HCT116 (cell line): Measurements from ENCODE around the gene CPNE4. TPM values are rescaled to one million over a fixed set of nuclear protein-coding genes. Genes with fewer than 3 reads are reported as not detected.

ENCODE experiments used
- ATAC-seq: fragments of 200-7000 bp; cut with Tn5 transposase; 2 replicates; pipeline ENCODE4 v1.9.1; 2020; ENCODE audit warnings: mild to moderate bottlenecking, moderate library complexity
- BruUV-seq: library from RNA; stranded (reverse); fragments of 400-500 nt; replicated peaks from 2 replicates; lab custom pipeline; 2021; lab: Mats Ljungman, UMichigan
- CTCF ChIA-PET: fragments of 300-600 bp; sonication (Branson Sonifier 250); formaldehyde crosslinking; loops from one replicate; lab custom pipeline; 2021; ENCODE audit warnings: antibody characterized with exemption; lab: Charles Lee
- POLR2A ChIA-PET: fragments of 300-600, 350-600 bp; sonication (Branson Sonifier 250); formaldehyde crosslinking; loops from one replicate; lab custom pipeline; 2021; ENCODE audit warnings: antibody characterized with exemption; lab: Charles Lee
- RAD21 ChIA-PET, 2 experiments: fragments of 300-600 bp; sonication (Branson Sonifier 250); formaldehyde crosslinking; loops; one replicate each; lab custom pipeline; 2023; ENCODE audit warnings: low total read pairs in 2 of 2; ENCODE audit not compliant: uncharacterized antibody in 2 of 2, unreplicated experiment in 2 of 2, low non-redundant PET in 1 of 2; lab: Charles Lee
- DNase-seq: peaks from one replicate; pipeline ENCODE4 v3.0.0-alpha.2; 2010; ENCODE audit warnings: low read depth, low spot score
- H2AFZ ChIP-seq: fragments of 200-600 bp; shearing (Covaris generic), sonication (generic); 2 replicates; pipeline ENCODE4 v1.6.1; 2017; ENCODE audit warnings: low read depth, mixed run types, mixed read lengths, antibody characterized with exemption, low read length; ENCODE audit not compliant: poor library complexity, severe bottlenecking
- H3K27ac ChIP-seq: 2 replicates; pipeline ENCODE4 v1.5.1; 2012; ENCODE audit warnings: low read depth, low read length
- H3K27me3 ChIP-seq: fragments of 200-600 bp; sonication (generic); 2 replicates; pipeline ENCODE4 v1.6.1; 2016; ENCODE audit warnings: mixed run types, low read length, mixed read lengths; ENCODE audit not compliant: insufficient read depth
- H3K36me3 ChIP-seq, 2 experiments: fragments of 200-500 bp in 1 of 2; fragments of 200-600 bp in 1 of 2; sonication (Bioruptor generic) in 1 of 2; sonication (generic) in 1 of 2; 2 replicates each; pipeline versions ENCODE4 v1.5.1 to v1.6.1; 2014 to 2016; ENCODE audit warnings: low read length in 2 of 2, inconsistent platforms in 1 of 2, mixed read lengths in 1 of 2, mixed run types in 1 of 2; ENCODE audit not compliant: insufficient read depth in 2 of 2, control insufficient read depth in 1 of 2
- H3K4me1 ChIP-seq, 2 experiments: fragments of 200-600 bp in 1 of 2; sonication (generic) in 1 of 2; 2 replicates each; pipeline versions ENCODE4 v1.5.1 to v1.6.1; 2012 to 2017; ENCODE audit warnings: low read length in 2 of 2, inconsistent platforms in 1 of 2, mild to moderate bottlenecking in 1 of 2, mixed read lengths in 1 of 2, mixed run types in 1 of 2, moderate library complexity in 1 of 2; ENCODE audit not compliant: insufficient read depth in 2 of 2, control insufficient read depth in 1 of 2
- H3K4me2 ChIP-seq: fragments of 200-600 bp; sonication (generic); 2 replicates; pipeline ENCODE4 v1.6.1; 2017; ENCODE audit warnings: mixed run types, low read length, mixed read lengths
- H3K4me3 ChIP-seq, 2 experiments: fragments of 200-600 bp in 1 of 2; sonication (generic) in 1 of 2; replicated peaks in 1 of 2; 2 replicates each; pipeline ENCODE4 v1.5.1; 2011 to 2016; ENCODE audit warnings: low read length in 2 of 2, control low read depth in 1 of 2, low read depth in 1 of 2, mild to moderate bottlenecking in 1 of 2, mixed read lengths in 1 of 2, mixed run types in 1 of 2
- H3K79me2 ChIP-seq: fragments of 200-600 bp; sonication (generic); 2 replicates; pipeline ENCODE4 v1.6.1; 2017; ENCODE audit warnings: mild to moderate bottlenecking, mixed run types, low read length, moderate library complexity, mixed read lengths; ENCODE audit not compliant: insufficient read depth
- H3K9ac ChIP-seq: fragments of 200-600 bp; sonication (generic); 2 replicates; pipeline ENCODE4 v1.6.1; 2016; ENCODE audit warnings: low read length, mixed read lengths
- H3K9me2 ChIP-seq: fragments of 200-600 bp; sonication (generic), shearing (Covaris generic); 2 replicates; pipeline ENCODE4 v1.6.1; 2017; ENCODE audit warnings: mixed run types, mild to moderate bottlenecking, moderate library complexity; ENCODE audit not compliant: insufficient read depth
- H3K9me3 ChIP-seq, 2 experiments: fragments of 200-500 bp in 1 of 2; fragments of 200-600 bp in 1 of 2; sonication (Bioruptor generic) in 1 of 2; sonication (generic) in 1 of 2; 2 replicates each; pipeline ENCODE4 v1.6.1; 2014 to 2017; ENCODE audit warnings: low read length in 2 of 2, mixed read lengths in 2 of 2, inconsistent platforms in 1 of 2, low read depth in 1 of 2, mild to moderate bottlenecking in 1 of 2, mixed run types in 1 of 2, moderate library complexity in 1 of 2; ENCODE audit not compliant: control insufficient read depth in 1 of 2, insufficient read depth in 1 of 2
- H4K20me1 ChIP-seq: fragments of 200-600 bp; sonication (generic), shearing (Covaris generic); 2 replicates; pipeline ENCODE4 v1.6.1; 2017; ENCODE audit warnings: mixed run types, mild to moderate bottlenecking, moderate library complexity; ENCODE audit not compliant: insufficient read depth
- CBX3 ChIP-seq: IDR thresholded peaks from 2 replicates; pipeline ENCODE4 v1.6.1; 2012; ENCODE audit warnings: low read depth
- CEBPB ChIP-seq: IDR thresholded peaks from 2 replicates; pipeline ENCODE4 v1.6.1; 2012; ENCODE audit warnings: low read depth
- EGR1 ChIP-seq: IDR thresholded peaks from 2 replicates; pipeline ENCODE4 v1.6.1; 2012; ENCODE audit warnings: low read depth
- EZH2 ChIP-seq: fragments of 200-600 bp; sonication (generic); IDR thresholded peaks from 2 replicates; pipeline ENCODE4 v1.6.1; 2017; ENCODE audit warnings: antibody characterized with exemption, mixed run types
- FOSL1 ChIP-seq: IDR thresholded peaks from 2 replicates; pipeline ENCODE4 v1.6.1; 2012; ENCODE audit warnings: low read depth
- JUND ChIP-seq: IDR thresholded peaks from 2 replicates; pipeline ENCODE4 v1.6.1; 2012
- MAX ChIP-seq: IDR thresholded peaks from 2 replicates; pipeline ENCODE4 v1.6.1; 2012
- POLR2AphosphoS5 ChIP-seq: IDR thresholded peaks from 2 replicates; pipeline ENCODE4 v1.6.1; 2011; ENCODE audit warnings: mild to moderate bottlenecking, low read depth, low read length, moderate library complexity
- REST ChIP-seq: IDR thresholded peaks from 2 replicates; pipeline ENCODE4 v1.6.1; 2012; ENCODE audit warnings: low read depth
- SRF ChIP-seq: IDR thresholded peaks from 2 replicates; pipeline ENCODE4 v1.6.1; 2012; ENCODE audit warnings: low read depth
- YY1 ChIP-seq: IDR thresholded peaks from 2 replicates; pipeline ENCODE4 v1.6.1; 2011; ENCODE audit warnings: low read length, low read depth, moderate library complexity, mild to moderate bottlenecking; ENCODE audit not compliant: insufficient replicate concordance; ENCODE audit errors: extremely low read depth
- ZBTB33 ChIP-seq: IDR thresholded peaks from 2 replicates; pipeline ENCODE4 v1.6.1; 2011; ENCODE audit warnings: mild to moderate bottlenecking, low read length, moderate library complexity; ENCODE audit not compliant: insufficient replicate concordance; ENCODE audit errors: extremely low read depth
- ZFX ChIP-seq: fragments of 450-650 bp; IDR thresholded peaks from 2 replicates; pipeline ENCODE4 v1.6.1; 2017
- ZNF274 ChIP-seq: fragments of 200-500 bp; sonication (Bioruptor generic); IDR thresholded peaks from 2 replicates; pipeline ENCODE4 v1.6.1; 2014; ENCODE audit warnings: mild to moderate bottlenecking, low read depth, low read length, inconsistent platforms
- intact Hi-C: fragments of 100-400 bp; cut with micrococcal nuclease; formaldehyde crosslinking; loops from 2 replicates; pipeline ENCODE4 v1.10.0; 2022
- total RNA-seq: library from RNA; stranded (reverse); gene quantifications from one replicate; pipeline ENCODE4 v1.2.1, GENCODE V29; 2021; ENCODE audit not compliant: unreplicated experiment
- TF ChIP-seq, protein P1 (sequence below), 3 experiments: fragments of 200-600 bp in 1 of 3; sonication (generic) in 1 of 3; IDR thresholded peaks in 2 of 3; conservative IDR thresholded peaks in 1 of 3; 2 replicates each; pipeline ENCODE4 v1.5.1; 2012 to 2017; ENCODE audit warnings: low read depth in 2 of 3, low read length in 2 of 3, antibody characterized with exemption in 1 of 3, borderline replicate concordance in 1 of 3, control low read depth in 1 of 3, mild to moderate bottlenecking in 1 of 3, mixed read lengths in 1 of 3, mixed run types in 1 of 3, moderate library complexity in 1 of 3; ENCODE audit not compliant: insufficient read depth in 1 of 3
- TF ChIP-seq, protein P2 (sequence below): IDR thresholded peaks from 2 replicates; pipeline ENCODE4 v1.6.1; 2012

Gene CPNE4
- total RNA-seq, 1 experiment from 2014 or later = not detected

DNA sequence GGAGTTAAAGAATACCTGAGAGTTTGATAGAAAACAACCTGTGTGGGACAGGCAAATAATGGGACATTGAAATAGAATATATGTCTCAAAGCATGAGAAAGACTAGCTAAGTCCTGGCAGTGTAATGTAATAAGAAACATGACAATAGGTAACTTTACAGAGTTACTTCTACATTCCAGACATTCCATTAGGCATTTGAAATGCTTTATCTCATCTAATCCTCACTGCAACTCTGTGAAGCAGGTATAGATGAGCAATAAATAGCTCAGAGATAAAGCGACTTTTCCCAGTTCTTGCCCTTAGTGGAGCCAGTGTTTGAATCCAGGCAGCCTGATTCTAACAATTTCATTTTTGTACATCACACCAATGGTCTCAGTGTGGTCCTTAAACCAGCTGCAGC lies 76.8 kb downstream of the CPNE4 start:
- POLR2A ChIA-PET = no interaction called here
- intact Hi-C loops = no loop called here
- H3K9ac ChIP-seq = no peak overlapping the region

More for the DNA sequence above, 76.8 kb downstream of the CPNE4 start:
- Histone ChIP-seq H3K4me2 (no peak overlapping the region), H3K27ac (no peak overlapping the region), H3K4me3 (no peak overlapping the region), H3K4me1 (no peaks in the 10 kb centered on the region), H4K20me1 (no peaks in the 10 kb centered on the region), H3K9me2 (no peaks in the 10 kb centered on the region), H3K9me3 (no peaks in the 10 kb centered on the region), H3K36me3 (no peaks in the 10 kb centered on the region), H3K27me3 (peaks cover 10% of the 10 kb centered on the region; the same call in 1 of the 2 replicates), H2AFZ (no peak overlapping the region), H3K79me2 (no peaks in the 10 kb centered on the region)
- ChIA-PET RAD21 (no interaction called here), CTCF (no interaction called here)
- TF ChIP-seq ZBTB33 (no peak), POLR2AphosphoS5 (no peak), EGR1 (no peak), FOSL1 (no peak), CBX3 (no peak), ZFX (no peak), REST (no peak), CEBPB (no peak), YY1 (no peak), SRF (no peak), MAX (no peak), JUND (no peak), ZNF274 (no peak), EZH2 (no peak)
- TF ChIP-seq, protein P1, sequence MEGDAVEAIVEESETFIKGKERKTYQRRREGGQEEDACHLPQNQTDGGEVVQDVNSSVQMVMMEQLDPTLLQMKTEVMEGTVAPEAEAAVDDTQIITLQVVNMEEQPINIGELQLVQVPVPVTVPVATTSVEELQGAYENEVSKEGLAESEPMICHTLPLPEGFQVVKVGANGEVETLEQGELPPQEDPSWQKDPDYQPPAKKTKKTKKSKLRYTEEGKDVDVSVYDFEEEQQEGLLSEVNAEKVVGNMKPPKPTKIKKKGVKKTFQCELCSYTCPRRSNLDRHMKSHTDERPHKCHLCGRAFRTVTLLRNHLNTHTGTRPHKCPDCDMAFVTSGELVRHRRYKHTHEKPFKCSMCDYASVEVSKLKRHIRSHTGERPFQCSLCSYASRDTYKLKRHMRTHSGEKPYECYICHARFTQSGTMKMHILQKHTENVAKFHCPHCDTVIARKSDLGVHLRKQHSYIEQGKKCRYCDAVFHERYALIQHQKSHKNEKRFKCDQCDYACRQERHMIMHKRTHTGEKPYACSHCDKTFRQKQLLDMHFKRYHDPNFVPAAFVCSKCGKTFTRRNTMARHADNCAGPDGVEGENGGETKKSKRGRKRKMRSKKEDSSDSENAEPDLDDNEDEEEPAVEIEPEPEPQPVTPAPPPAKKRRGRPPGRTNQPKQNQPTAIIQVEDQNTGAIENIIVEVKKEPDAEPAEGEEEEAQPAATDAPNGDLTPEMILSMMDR (IDR thresholded peaks at IDR 0.05 in 2 of 3, conservative IDR thresholded peaks at IDR 0.05 in 1 of 3; ENCODE audit: borderline replicate concordance in 1 of 3, insufficient read depth in 1 of 3, low read depth in 2 of 3, low read length in 2 of 3) = no peak
- TF ChIP-seq, protein P2, sequence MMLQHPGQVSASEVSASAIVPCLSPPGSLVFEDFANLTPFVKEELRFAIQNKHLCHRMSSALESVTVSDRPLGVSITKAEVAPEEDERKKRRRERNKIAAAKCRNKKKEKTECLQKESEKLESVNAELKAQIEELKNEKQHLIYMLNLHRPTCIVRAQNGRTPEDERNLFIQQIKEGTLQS = no peak
- BruUV-seq = no TSS peak
- DNase-seq (no peak), ATAC-seq (no peak)
